Activated CD8-positive, alpha-beta T cell treated with anti-CD3 and anti-CD28 coated beads for 36 hours (primary cell): ENCODE results near the gene C14orf93. TPM values are rescaled to one million over a fixed set of nuclear protein-coding genes. Genes with fewer than 3 reads are reported as not detected.
A peak's percentile ranks its signal among the peaks of the same experiment; 100 is the strongest.

ENCODE experiments used
- ATAC-seq: fragments of 200-7000 bp; cut with Tn5 transposase; one replicate; pipeline ENCODE4 v1.10.0; 2021; ENCODE audit warnings: mild to moderate bottlenecking, moderate library complexity
- CTCF ChIA-PET: fragments of 350-600 bp; sonication (Branson Sonifier 250); formaldehyde crosslinking; loops from one replicate; lab custom pipeline; 2021; ENCODE audit warnings: antibody characterized with exemption; lab: Charles Lee
- POLR2A ChIA-PET: fragments of 350-600 bp; sonication (Branson Sonifier 250); formaldehyde crosslinking; loops from one replicate; lab custom pipeline; 2021; ENCODE audit warnings: antibody characterized with exemption; lab: Charles Lee
- DNase-seq: peaks from one replicate; pipeline ENCODE4 v3.0.0-alpha.2; 2020
- H3K27ac Mint-ChIP-seq: one replicate; pipeline ENCODE4 v1.8.0; 2021; ENCODE audit warnings: mild to moderate bottlenecking, mixed read lengths
- H3K27me3 Mint-ChIP-seq: one replicate; pipeline ENCODE4 v1.8.0; 2021; ENCODE audit warnings: mixed read lengths
- H3K36me3 Mint-ChIP-seq: one replicate; pipeline ENCODE4 v1.8.0; 2021; ENCODE audit warnings: low read depth, mixed read lengths
- H3K4me1 Mint-ChIP-seq: one replicate; pipeline ENCODE4 v1.8.0; 2021; ENCODE audit warnings: low read depth, mixed read lengths
- H3K4me3 Mint-ChIP-seq: one replicate; pipeline ENCODE4 v1.8.0; 2021; ENCODE audit warnings: mild to moderate bottlenecking, moderate library complexity, mixed read lengths
- H3K9me3 Mint-ChIP-seq: one replicate; pipeline ENCODE4 v1.8.0; 2021; ENCODE audit warnings: mixed read lengths
- CTCF ChIP-seq: fragments of 200-600 bp; IDR thresholded peaks from one replicate; pipeline ENCODE4 v1.8.0; 2022; ENCODE audit warnings: antibody characterized with exemption, mild to moderate bottlenecking
- intact Hi-C: fragments of 100-400 bp; cut with micrococcal nuclease; formaldehyde crosslinking; loops from one replicate; pipeline ENCODE4 v1.10.0; 2022
- total RNA-seq, 2 experiments: library from RNA; stranded (reverse); gene quantifications; one replicate each; pipeline ENCODE4 v1.2.3, GENCODE V29; 2021

C14orf93 gene
- total RNA-seq, 2 experiments from 2014 or later: 13.2 to 13.5 TPM

- intact Hi-C loops: no loop called here
- Mint-ChIP-seq H3K27ac (no peak overlapping the region), H3K4me1 (peaks cover 7% of the 10 kb centered on the region), H3K9me3 (no peaks in the 10 kb centered on the region), H3K4me3 (no peak overlapping the region), H3K36me3 (peaks cover 2% of the 10 kb centered on the region), H3K27me3 (no peaks in the 10 kb centered on the region)
- DNase-seq (no peak), ATAC-seq (no peak)
- ChIA-PET POLR2A (interaction anchor here (1.2 to 5.1 kb wide), 2 partner anchors 9 to 59 kb away, joined by 3 to 32 read pairs; no protein-coding TSS in a partner anchor), CTCF (interaction anchor here (0.9 to 5.4 kb wide), 5 partner anchors 9 to 69 kb away, joined by 3 to 150 read pairs (median 11); partner anchors contain the start of genes AJUBA and CDH24)
- no peak for TF ChIP-seq CTCF
These were observed 12.1 kb downstream of the C14orf93 start for GRCh38 chr14:22997676-22998323.

DNA sequence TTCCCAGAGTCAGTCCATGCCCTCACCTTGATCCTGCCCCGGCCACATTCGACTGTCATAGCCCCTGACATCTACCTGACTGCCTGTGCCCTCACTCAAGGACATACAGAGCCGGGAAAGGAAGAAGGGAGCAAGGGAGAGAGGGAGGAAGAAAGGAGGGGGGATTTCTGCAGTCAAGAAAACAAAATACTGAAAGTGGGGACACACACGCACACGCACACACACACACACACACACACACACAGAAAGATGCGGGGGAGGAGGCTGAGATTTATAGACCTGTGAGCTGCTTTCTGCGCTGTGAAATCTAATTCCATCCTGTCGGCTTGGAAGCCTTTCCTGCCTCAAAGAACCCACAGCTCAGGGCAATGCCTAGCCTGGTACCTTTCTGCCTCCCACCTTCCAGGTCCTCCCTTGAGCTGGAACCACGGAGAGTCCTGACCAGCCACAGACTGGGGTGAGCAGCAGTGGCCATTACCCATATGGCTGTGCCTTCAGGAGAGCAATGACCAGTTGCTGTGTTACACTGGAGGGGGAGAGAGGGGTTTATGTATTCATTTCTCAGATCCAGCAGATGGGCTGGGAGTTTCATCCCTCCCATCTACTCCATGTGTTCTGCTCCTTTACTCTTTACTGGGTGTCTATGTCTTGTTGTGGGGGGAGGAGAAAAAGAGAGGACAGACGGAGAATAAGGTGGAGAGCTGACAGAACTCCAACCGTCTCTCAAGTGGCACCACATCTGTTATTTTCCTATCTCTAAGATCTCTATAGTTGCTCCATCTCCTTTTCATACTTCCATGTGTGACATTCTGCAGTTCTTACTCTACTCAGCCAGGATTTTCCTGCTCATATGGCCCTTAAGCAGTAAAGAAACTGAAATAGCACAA lies 12.9 kb downstream of the C14orf93 start:
- ChIA-PET POLR2A (interaction anchor here (0.9 to 5.1 kb wide), 4 partner anchors 10 to 61 kb away, joined by 3 to 32 read pairs (median 10); no protein-coding TSS in a partner anchor), CTCF (interaction anchor here (0.9 to 8.0 kb wide), 9 partner anchors 11 to 95 kb away, joined by 3 to 289 read pairs (median 58); partner anchors contain the start of genes AJUBA and CDH24)
- DNase-seq (no peak), ATAC-seq (no peak)
- Mint-ChIP-seq H3K4me3 (no peak overlapping the region), H3K36me3 (peaks cover 2% of the 10 kb centered on the region), H3K27ac (no peak overlapping the region), H3K9me3 (no peaks in the 10 kb centered on the region), H3K27me3 (no peaks in the 10 kb centered on the region), H3K4me1 (peaks cover 7% of the 10 kb centered on the region)
- intact Hi-C loops: no loop called here
- TF ChIP-seq CTCF: no peak

GRCh38 chr14:22995889-22996625 lies 13.9 kb downstream of the C14orf93 start:
- POLR2A ChIA-PET: interaction anchor here (0.6 to 5.1 kb wide), 10 partner anchors 11 to 1076 kb away, joined by 3 to 32 read pairs (median 4); no protein-coding TSS in a partner anchor
- DNase-seq (no peak), ATAC-seq (no peak)
- Mint-ChIP-seq H3K4me1 (peaks cover 7% of the 10 kb centered on the region), H3K36me3 (peaks cover 2% of the 10 kb centered on the region), H3K9me3 (no peaks in the 10 kb centered on the region), H3K27me3 (no peaks in the 10 kb centered on the region), H3K27ac (no peak overlapping the region), H3K4me3 (no peak overlapping the region)
- CTCF ChIA-PET: interaction anchor here (0.9 to 8.0 kb wide), 20 partner anchors 8 to 99 kb away, joined by 3 to 289 read pairs (median 12); partner anchors contain the start of genes ACIN1, AJUBA, C14orf119 and CDH24
- TF ChIP-seq CTCF: no peak
- intact Hi-C loops: no loop called here

DNA sequence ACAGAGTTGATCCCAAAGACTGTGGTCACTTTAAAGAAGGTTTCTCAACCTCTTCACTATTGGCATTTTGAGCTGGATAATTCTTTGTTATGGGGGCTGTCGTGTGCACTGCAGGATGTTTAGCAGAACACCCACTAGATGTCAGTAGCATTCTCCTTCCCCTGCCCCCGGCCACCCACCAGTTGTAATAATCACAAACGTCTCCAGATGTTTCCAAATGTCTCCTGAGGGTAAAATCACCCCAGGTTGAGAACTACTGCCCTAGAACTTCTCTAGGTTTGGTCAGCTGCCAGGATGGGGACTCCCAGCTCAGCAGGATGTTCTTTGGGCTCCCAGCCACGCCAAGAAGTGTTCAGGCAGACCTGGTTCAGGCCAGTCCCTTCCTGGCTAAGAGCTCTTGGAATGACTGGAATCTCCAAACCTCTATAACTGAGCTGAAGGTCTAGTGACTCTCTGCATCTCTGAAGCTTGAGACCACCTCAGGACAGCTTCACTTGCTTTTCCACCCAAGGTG lies 15.1 kb downstream of the C14orf93 start:
- Mint-ChIP-seq H3K27ac (no peak overlapping the region), H3K4me3 (no peak overlapping the region), H3K36me3 (peaks cover 2% of the 10 kb centered on the region), H3K27me3 (no peaks in the 10 kb centered on the region), H3K9me3 (no peaks in the 10 kb centered on the region), H3K4me1 (peaks cover 3% of the 10 kb centered on the region)
- ChIA-PET POLR2A (interaction anchor here (0.6 to 5.1 kb wide), 12 partner anchors 9 to 1283 kb away, joined by 3 to 32 read pairs (median 4); partner anchors contain the start of genes ACIN1 and C14orf119), CTCF (interaction anchor here (0.7 to 8.0 kb wide), 34 partner anchors 9 to 1094 kb away, joined by 3 to 289 read pairs (median 7); partner anchors contain the start of genes ACIN1, AJUBA, C14orf119 and CDH24)
- peak; percentile 94 for ATAC-seq
- intact Hi-C loops: loop anchor here (1.0 kb wide), 1 partner anchor 61 kb away; no protein-coding TSS in a partner anchor
- TF ChIP-seq CTCF: peak; percentile 59
- DNase-seq: peak; percentile 57
